Esophagus muscularis mucosa (tissue), 4 donors: Measurements from ENCODE around the gene RASA1.

Experiments used
- CTCF ChIP-seq, 3 experiments: fragments of 200-600 bp in 2 of 3; fragments of 450-650 bp in 1 of 3; sonication (generic) in 2 of 3; IDR thresholded peaks; one replicate each; pipeline ENCODE4 v1.5.1; 2017 to 2019; ENCODE audit warnings: antibody characterized with exemption in 3 of 3, mild to moderate bottlenecking in 2 of 3, moderate library complexity in 1 of 3
- EP300 ChIP-seq: sonication (generic); formaldehyde crosslinking; IDR thresholded peaks from one replicate; pipeline ENCODE4 v1.6.1; 2017; ENCODE audit warnings: antibody characterized with exemption
- POLR2A ChIP-seq: fragments of 450-650 bp; IDR thresholded peaks from one replicate; pipeline ENCODE4 v1.6.1; 2017; ENCODE audit warnings: antibody characterized with exemption, moderate library complexity, mild to moderate bottlenecking, low read depth
- POLR2AphosphoS5 ChIP-seq, 2 donors: sonication (generic); formaldehyde crosslinking; IDR thresholded peaks; one replicate each; pipeline ENCODE4 v1.6.1; 2017; ENCODE audit warnings: antibody characterized with exemption in 2 of 2

- no peak for TF ChIP-seq CTCF (IDR thresholded peaks at IDR 0.05)
- TF ChIP-seq POLR2A: no peak
- no peak for TF ChIP-seq EP300
- no peak for TF ChIP-seq POLR2AphosphoS5 (IDR thresholded peaks at IDR 0.05)
Observed at GRCh38 chr5:87405472-87406155, 137.9 kb downstream of the RASA1 start.
